ENCODE results near the gene DNM1L.

The DNM1L gene

DNA sequence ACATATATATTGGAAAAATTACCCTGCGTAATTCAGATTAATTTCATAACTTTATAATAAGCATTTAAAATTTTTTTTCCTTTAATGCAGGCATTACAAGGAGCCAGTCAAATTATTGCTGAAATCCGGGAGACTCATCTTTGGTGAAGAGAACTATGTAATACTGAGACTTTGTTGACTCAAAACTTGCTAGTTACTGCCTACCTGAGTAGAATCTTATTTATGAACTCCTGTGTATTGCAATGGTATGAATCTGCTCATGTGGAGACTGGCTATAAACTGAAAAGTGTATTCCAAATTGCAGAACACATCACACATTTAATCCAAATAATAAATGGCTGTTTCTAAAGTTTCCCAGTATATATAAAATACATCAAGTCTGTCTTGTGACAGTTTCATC is 64.2 kb downstream of the DNM1L start:
- no peaks in the 10 kb centered on the region for H3K79me2 ChIP-seq
- H3K27me3 ChIP-seq (ENCODE audit: control insufficient read depth, insufficient read depth, low read length) = no peaks in the 10 kb centered on the region
- H3K27ac ChIP-seq = no peak overlapping the region
- H3K9ac ChIP-seq = no peak overlapping the region
- no peaks in the 10 kb centered on the region for H3K9me3 ChIP-seq (ENCODE audit: control insufficient read depth, low read length)
- H3K4me1 ChIP-seq = no peaks in the 10 kb centered on the region
- TF ChIP-seq, protein P1, sequence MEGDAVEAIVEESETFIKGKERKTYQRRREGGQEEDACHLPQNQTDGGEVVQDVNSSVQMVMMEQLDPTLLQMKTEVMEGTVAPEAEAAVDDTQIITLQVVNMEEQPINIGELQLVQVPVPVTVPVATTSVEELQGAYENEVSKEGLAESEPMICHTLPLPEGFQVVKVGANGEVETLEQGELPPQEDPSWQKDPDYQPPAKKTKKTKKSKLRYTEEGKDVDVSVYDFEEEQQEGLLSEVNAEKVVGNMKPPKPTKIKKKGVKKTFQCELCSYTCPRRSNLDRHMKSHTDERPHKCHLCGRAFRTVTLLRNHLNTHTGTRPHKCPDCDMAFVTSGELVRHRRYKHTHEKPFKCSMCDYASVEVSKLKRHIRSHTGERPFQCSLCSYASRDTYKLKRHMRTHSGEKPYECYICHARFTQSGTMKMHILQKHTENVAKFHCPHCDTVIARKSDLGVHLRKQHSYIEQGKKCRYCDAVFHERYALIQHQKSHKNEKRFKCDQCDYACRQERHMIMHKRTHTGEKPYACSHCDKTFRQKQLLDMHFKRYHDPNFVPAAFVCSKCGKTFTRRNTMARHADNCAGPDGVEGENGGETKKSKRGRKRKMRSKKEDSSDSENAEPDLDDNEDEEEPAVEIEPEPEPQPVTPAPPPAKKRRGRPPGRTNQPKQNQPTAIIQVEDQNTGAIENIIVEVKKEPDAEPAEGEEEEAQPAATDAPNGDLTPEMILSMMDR (IDR thresholded peaks at IDR 0.05) = no peak
- H3K4me2 ChIP-seq (ENCODE audit: low read length) = no peak overlapping the region
- no peak overlapping the region for H3K4me3 ChIP-seq (ENCODE audit: low read depth, low read length)
- no peaks in the 10 kb centered on the region for H3K36me3 ChIP-seq (ENCODE audit: control insufficient read depth, insufficient read depth, low read length)
- H2AFZ ChIP-seq = no peak overlapping the region

DNA sequence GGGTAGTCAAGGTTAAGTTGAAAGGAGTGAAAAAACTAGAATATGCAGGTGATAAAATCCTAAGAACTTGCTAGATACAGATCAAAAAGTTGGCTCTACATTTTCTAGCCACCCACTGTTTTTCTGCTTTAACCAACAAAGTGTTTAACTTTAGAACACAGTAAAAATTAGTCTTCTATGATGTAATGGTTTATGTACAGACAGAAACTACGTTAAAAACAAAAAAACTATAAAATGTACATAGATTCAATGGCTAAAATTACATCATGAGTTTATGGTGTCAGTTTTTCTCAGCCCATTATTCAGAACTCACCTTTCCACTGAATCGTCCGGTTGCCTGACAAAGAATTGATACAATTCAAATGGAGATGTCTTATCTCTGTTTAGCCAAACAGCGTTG is 74.5 kb downstream of the DNM1L start:
- no peak overlapping the region for H3K27ac ChIP-seq
- H3K9ac ChIP-seq = no peak overlapping the region
- TF ChIP-seq, protein P1 (IDR thresholded peaks at IDR 0.05) = no peak
- no peaks in the 10 kb centered on the region for H3K27me3 ChIP-seq (ENCODE audit: control insufficient read depth, insufficient read depth, low read length)
- H2AFZ ChIP-seq = no peak overlapping the region
- H3K9me3 ChIP-seq (ENCODE audit: control insufficient read depth, low read length) = no peaks in the 10 kb centered on the region
- peaks cover 2% of the 10 kb centered on the region for H3K79me2 ChIP-seq
- no peaks in the 10 kb centered on the region for H3K36me3 ChIP-seq (ENCODE audit: control insufficient read depth, insufficient read depth, low read length)
- peak overlapping the region; percentile 43 for H3K4me3 ChIP-seq (ENCODE audit: low read depth, low read length)
- peak overlapping the region; percentile 95 for H3K4me2 ChIP-seq (ENCODE audit: low read length)
- H3K4me1 ChIP-seq = no peaks in the 10 kb centered on the region

DNA sequence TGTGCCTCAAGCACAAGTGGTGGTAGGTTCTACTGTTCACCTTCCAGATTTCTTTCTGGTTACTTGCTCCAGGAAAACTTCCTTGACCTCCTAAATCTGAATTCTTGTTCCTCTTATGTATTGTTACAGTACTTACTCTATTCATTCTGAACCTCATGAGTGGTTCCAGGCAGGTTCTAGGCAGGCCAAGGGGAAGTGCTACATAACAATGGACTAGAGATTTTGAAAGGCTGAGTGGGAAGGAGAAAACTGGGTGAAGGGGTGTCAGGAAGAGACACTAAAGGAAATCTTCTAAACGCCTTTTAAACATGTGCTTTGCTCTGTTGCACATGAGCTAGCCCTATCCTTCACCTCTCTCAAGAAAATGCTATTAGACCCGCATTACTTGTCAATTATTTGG is 75.0 kb downstream of the DNM1L start:
- Histone ChIP-seq H3K27ac (no peak overlapping the region), H3K4me2 (ENCODE audit: low read length) (peak overlapping the region; percentile 95), H3K79me2 (peaks cover 2% of the 10 kb centered on the region), H3K4me1 (no peaks in the 10 kb centered on the region), H3K9me3 (ENCODE audit: control insufficient read depth, low read length) (no peaks in the 10 kb centered on the region), H3K36me3 (ENCODE audit: control insufficient read depth, insufficient read depth, low read length) (no peaks in the 10 kb centered on the region), H3K9ac (no peak overlapping the region), H3K27me3 (ENCODE audit: control insufficient read depth, insufficient read depth, low read length) (no peaks in the 10 kb centered on the region), H3K4me3 (ENCODE audit: low read depth, low read length) (peak overlapping the region; percentile 43), H2AFZ (no peak overlapping the region)
- TF ChIP-seq, protein P1 (IDR thresholded peaks at IDR 0.05) = no peak

DNA sequence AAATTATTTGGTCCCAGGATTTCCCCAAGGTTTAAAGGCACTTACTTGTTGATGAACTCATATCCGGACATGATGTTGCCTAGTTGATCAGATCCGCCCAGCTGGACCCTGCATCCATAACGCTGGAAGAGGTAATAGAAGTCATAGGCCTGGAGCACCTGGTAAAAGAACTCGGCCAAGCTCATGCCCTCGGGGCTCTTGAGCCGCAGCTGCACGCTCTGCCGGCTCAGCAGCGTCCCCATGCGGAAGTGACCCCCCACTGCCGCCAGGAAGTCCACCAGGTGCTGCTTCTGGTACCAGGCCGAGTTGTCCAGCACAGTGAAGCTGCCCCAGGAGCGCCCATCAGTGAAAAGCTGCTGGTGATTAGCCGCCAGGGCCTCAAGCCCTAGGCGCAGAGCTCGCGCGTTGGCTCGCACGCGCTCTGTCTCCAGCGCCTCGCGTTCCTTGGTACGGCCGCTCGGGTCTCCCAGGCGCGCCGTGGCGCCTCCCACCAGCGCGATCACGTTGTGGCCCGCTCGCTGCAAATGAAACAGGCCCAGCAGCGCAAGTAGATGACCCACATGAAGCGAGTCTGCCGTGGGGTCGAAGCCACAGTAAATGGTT is 76.1 kb downstream of the DNM1L start:
- Histone ChIP-seq H3K9me3 (ENCODE audit: control insufficient read depth, low read length) (no peaks in the 10 kb centered on the region), H2AFZ (peak overlapping the region; percentile 99), H3K9ac (peak overlapping the region; percentile 16), H3K4me2 (ENCODE audit: low read length) (peak overlapping the region; percentile 95), H3K36me3 (ENCODE audit: control insufficient read depth, insufficient read depth, low read length) (no peaks in the 10 kb centered on the region), H3K27ac (peak overlapping the region; percentile 90), H3K4me1 (no peaks in the 10 kb centered on the region), H3K27me3 (ENCODE audit: control insufficient read depth, insufficient read depth, low read length) (no peaks in the 10 kb centered on the region), H3K79me2 (peaks cover 2% of the 10 kb centered on the region), H3K4me3 (ENCODE audit: low read depth, low read length) (peak overlapping the region; percentile 98)
- TF ChIP-seq, protein P1 (IDR thresholded peaks at IDR 0.05) = peak; percentile 63

Data from parathyroid adenoma (tissue), 2 donors.